Progenitor cell of endocrine pancreas (in vitro differentiated cells): Measurements from ENCODE around the gene ESPL1. TPM values are rescaled to one million over a fixed set of nuclear protein-coding genes. Genes with fewer than 3 reads are reported as not detected.
A peak's percentile ranks its signal among the peaks of the same experiment; 100 is the strongest.

Experiments used
- DNase-seq: peaks from one replicate; pipeline ENCODE4 v3.0.0; 2021; ENCODE audit warnings: low spot score; ENCODE audit not compliant: unreplicated experiment
- H3K27ac Mint-ChIP-seq: 2 replicates; pipeline ENCODE4 v1.8.0; 2021; ENCODE audit warnings: mild to moderate bottlenecking, moderate library complexity, mixed read lengths
- H3K27me3 Mint-ChIP-seq: 2 replicates; pipeline ENCODE4 v1.8.0; 2021; ENCODE audit warnings: mixed read lengths
- H3K36me3 Mint-ChIP-seq: 2 replicates; pipeline ENCODE4 v1.8.0; 2022; ENCODE audit warnings: mixed read lengths; ENCODE audit not compliant: insufficient read depth
- H3K4me1 Mint-ChIP-seq: 2 replicates; pipeline ENCODE4 v1.8.0; 2021; ENCODE audit warnings: low read depth, mixed read lengths
- H3K4me3 Mint-ChIP-seq: 2 replicates; pipeline ENCODE4 v1.8.0; 2021; ENCODE audit warnings: low read depth, mild to moderate bottlenecking, moderate library complexity, mixed read lengths
- H3K9me3 Mint-ChIP-seq: 2 replicates; pipeline ENCODE4 v1.8.0; 2021; ENCODE audit warnings: low read depth, mixed read lengths
- total RNA-seq: library from RNA; stranded (reverse); gene quantifications from 2 replicates; pipeline ENCODE4 v1.2.1, GENCODE V29; 2021
- TF ChIP-seq, protein P1 (sequence below): fragments of 200-600 bp; sonication (generic); IDR thresholded peaks from one replicate; pipeline ENCODE4 v1.5.0; 2021; ENCODE audit warnings: antibody characterized with exemption, mild to moderate bottlenecking; ENCODE audit not compliant: unreplicated experiment

Gene ESPL1
- total RNA-seq, 1 donor from 2014 or later = 27.1 TPM

DNA sequence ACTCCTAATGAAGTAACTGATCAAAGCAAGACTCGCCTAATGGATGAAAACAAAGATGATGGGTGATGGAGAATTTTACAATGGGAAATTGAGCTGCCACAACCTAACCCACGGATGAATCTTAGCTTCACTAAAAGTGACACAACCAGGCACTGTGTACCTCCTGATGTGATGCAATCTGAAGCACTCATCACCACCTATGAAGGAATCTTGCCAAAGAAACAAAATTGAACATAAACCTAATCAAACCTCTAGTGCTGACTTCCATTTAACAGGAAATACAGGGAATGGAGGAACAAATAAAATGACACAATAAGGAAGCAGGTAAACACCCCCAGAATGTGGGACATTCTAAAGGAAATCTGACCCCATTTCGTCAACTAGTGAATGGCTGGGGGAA is 22.8 kb upstream of the ESPL1 start:
- Mint-ChIP-seq H3K36me3 (no peaks in the 10 kb centered on the region), H3K27me3 (peaks cover 21% of the 10 kb centered on the region), H3K27ac (no peak overlapping the region), H3K4me3 (no peak overlapping the region), H3K4me1 (peaks cover 4% of the 10 kb centered on the region), H3K9me3 (no peaks in the 10 kb centered on the region)
- TF ChIP-seq, protein P1, sequence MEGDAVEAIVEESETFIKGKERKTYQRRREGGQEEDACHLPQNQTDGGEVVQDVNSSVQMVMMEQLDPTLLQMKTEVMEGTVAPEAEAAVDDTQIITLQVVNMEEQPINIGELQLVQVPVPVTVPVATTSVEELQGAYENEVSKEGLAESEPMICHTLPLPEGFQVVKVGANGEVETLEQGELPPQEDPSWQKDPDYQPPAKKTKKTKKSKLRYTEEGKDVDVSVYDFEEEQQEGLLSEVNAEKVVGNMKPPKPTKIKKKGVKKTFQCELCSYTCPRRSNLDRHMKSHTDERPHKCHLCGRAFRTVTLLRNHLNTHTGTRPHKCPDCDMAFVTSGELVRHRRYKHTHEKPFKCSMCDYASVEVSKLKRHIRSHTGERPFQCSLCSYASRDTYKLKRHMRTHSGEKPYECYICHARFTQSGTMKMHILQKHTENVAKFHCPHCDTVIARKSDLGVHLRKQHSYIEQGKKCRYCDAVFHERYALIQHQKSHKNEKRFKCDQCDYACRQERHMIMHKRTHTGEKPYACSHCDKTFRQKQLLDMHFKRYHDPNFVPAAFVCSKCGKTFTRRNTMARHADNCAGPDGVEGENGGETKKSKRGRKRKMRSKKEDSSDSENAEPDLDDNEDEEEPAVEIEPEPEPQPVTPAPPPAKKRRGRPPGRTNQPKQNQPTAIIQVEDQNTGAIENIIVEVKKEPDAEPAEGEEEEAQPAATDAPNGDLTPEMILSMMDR = no peak
- DNase-seq = no peak

DNA sequence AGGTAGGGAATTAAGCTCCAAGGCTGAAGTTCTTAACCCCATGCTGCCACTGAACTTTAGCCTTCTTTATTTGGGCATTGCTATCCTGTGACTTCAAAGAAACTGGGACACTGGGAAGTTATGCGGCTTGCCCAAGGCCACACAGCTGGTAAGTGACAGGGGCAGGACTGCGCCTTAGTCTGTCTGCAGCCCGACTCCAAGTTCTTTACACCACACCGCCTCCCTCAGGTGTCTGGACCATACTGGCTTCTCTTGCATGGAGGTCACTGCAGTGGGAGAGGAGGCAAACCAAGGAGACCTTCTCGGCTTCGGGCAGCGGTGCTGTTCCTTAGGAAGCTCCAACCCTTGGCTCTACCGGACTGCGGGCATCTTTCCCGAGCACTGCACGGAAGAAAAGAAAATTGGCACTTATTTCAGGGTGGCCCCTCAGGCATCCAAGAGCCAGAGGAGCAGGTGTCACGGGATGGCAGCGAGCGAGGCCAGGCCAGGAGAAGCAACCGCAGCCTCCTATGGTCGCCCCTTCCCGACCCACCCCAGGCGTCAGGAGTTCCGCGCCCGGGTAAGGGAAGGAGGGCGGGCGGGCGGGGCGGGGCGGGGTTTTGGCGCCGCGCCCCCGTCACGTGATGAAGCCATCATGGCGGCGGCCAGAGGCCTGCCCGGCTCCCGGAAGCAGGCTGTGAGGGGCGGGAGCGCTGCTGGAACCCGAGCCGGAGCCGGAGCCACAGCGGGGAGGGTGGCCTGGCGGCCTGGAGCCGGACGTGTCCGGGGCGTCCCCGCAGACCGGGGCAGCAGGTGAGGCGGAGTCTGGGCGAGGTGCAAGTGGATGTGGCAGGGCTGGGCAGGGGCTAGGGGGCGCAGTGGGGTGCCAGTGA is 16.4 kb upstream of the ESPL1 start:
- Mint-ChIP-seq H3K27ac (peak overlapping the region; percentile 98), H3K9me3 (no peaks in the 10 kb centered on the region), H3K4me3 (peak overlapping the region; percentile 94), H3K27me3 (no peaks in the 10 kb centered on the region), H3K36me3 (no peaks in the 10 kb centered on the region), H3K4me1 (peaks cover 18% of the 10 kb centered on the region)
- DNase-seq = peak; percentile 73
- TF ChIP-seq, protein P1 = peak; percentile 51

DNA sequence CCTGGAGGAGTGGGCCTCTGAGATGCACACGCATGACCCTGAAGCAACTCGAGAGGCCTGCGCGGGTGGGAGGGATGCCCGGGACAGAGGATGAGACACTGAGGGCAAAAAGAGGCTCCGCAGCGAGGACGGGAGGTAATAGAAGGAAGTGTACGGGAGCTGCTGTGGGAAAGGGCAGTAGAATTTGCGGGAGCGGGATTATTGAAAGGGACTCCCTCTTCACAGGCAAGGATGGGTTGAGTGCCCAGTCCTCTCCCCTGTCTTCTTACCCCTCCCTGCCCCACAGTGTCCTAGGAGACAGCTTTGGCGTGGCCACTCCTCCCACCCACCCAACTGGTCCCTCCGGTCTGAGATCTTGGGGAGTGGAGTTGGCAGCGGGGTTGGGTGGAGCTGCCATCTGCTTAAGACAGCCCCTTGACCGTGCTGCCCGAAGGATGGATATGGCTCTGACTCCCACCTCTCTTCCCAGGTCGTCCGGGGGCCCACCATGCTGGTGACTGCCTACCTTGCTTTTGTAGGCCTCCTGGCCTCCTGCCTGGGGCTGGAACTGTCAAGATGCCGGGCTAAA is 15.7 kb upstream of the ESPL1 start:
- Mint-ChIP-seq H3K4me1 (peaks cover 18% of the 10 kb centered on the region), H3K27ac (peak overlapping the region; percentile 98), H3K27me3 (no peaks in the 10 kb centered on the region), H3K9me3 (no peaks in the 10 kb centered on the region), H3K36me3 (no peaks in the 10 kb centered on the region), H3K4me3 (peak overlapping the region; percentile 94)
- TF ChIP-seq, protein P1 = no peak
- DNase-seq = no peak

DNA sequence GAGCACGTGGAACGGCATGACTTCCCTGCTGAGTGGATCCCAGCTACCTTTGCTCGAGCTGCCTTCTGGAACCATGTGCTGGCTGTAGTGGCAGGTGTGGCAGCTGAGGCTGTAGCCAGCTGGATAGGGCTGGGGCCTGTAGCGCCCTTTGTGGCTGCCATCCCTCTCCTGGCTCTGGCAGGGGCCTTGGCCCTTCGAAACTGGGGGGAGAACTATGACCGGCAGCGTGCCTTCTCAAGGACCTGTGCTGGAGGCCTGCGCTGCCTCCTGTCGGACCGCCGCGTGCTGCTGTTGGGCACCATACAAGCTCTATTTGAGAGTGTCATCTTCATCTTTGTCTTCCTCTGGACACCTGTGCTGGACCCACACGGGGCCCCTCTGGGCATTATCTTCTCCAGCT is 14.8 kb upstream of the ESPL1 start:
- Mint-ChIP-seq H3K27me3 (no peaks in the 10 kb centered on the region), H3K4me3 (peak overlapping the region; percentile 94), H3K36me3 (no peaks in the 10 kb centered on the region), H3K9me3 (no peaks in the 10 kb centered on the region), H3K4me1 (peaks cover 18% of the 10 kb centered on the region), H3K27ac (no peak overlapping the region)
- TF ChIP-seq, protein P1 = no peak
- no peak for DNase-seq

DNA sequence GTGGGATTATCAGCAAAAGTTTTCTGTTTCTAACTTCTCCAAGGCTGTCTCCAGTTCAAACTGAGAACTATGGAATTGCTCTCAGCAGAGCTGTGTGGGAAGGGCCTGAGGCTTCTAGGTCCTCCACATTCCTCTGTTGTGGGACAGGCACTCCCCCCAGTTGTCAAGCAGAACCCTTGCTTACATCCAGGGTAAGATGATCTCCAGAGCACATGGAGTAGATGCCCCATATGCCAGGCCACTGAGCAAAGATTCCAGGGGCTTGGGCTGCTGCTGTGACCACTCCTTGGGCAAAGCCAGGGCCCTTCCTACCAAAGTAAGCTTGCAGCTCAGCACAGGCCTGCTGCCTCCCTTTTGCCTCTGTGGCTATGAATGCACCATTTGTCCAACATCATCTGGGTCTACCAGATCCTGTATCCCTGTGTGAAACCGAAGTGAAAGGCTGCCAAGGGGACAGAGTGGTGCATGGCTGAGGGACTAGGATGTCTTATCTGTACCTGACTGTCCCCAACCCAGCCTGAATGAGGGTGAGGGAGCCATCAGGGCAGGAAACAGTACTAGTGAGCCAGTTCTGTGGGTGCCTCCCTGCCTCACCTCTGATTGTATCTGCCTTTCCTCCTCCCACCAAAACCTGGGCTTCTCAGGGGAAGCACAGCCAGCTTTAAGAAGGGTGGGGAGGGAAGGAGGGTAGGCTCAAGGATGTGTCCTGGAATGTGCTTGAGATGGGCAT is 13.1 kb upstream of the ESPL1 start:
- Mint-ChIP-seq H3K4me3 (no peak overlapping the region), H3K27me3 (no peaks in the 10 kb centered on the region), H3K27ac (no peak overlapping the region), H3K4me1 (peaks cover 18% of the 10 kb centered on the region), H3K9me3 (no peaks in the 10 kb centered on the region), H3K36me3 (no peaks in the 10 kb centered on the region)
- DNase-seq = no peak
- TF ChIP-seq, protein P1 = no peak
